Fibroblast of gingiva (primary cell): ENCODE measurements around the gene CIZ1.

Source experiments
- DNase-seq: peaks from one replicate; pipeline ENCODE4 v3.0.0-alpha.2; 2011; ENCODE audit warnings: low read depth

Gene CIZ1

GRCh38 chr9:128190013-128190412, 1.4 kb downstream of the CIZ1 start:
- no peak for DNase-seq

GRCh38 chr9:128188209-128188608, 3.2 kb downstream of the CIZ1 start:
- DNase-seq: no peak

GRCh38 chr9:128187361-128187760, 4.0 kb downstream of the CIZ1 start:
- no peak for DNase-seq

GRCh38 chr9:128185979-128186965, 5.1 kb downstream of the CIZ1 start:
- no peak for DNase-seq

- DNase-seq: no peak
These were observed 8.3 kb downstream of the CIZ1 start for GRCh38 chr9:128182893-128183588.

GRCh38 chr9:128181480-128181879, 9.9 kb downstream of the CIZ1 start:
- DNase-seq: peak; percentile 48

- DNase-seq: no peak
These were observed 10.9 kb downstream of the CIZ1 start for GRCh38 chr9:128180447-128180846.

- DNase-seq: no peak
These were observed 11.4 kb downstream of the CIZ1 start for GRCh38 chr9:128180001-128180400.

- DNase-seq: no peak
These were observed 12.5 kb downstream of the CIZ1 start for GRCh38 chr9:128178806-128179431.

GRCh38 chr9:128175726-128176125, 15.6 kb downstream of the CIZ1 start:
- no peak for DNase-seq

- peak; percentile 82 for DNase-seq
These were observed 16.2 kb downstream of the CIZ1 start for GRCh38 chr9:128175102-128175563.

- DNase-seq: no peak
These were observed 17.3 kb downstream of the CIZ1 start for GRCh38 chr9:128174062-128174461.

- no peak for DNase-seq
These were observed 21.4 kb downstream of the CIZ1 start for GRCh38 chr9:128169925-128170324.

- no peak for DNase-seq
These were observed 21.9 kb downstream of the CIZ1 start for GRCh38 chr9:128169492-128169891.

GRCh38 chr9:128168731-128169308, 22.6 kb downstream of the CIZ1 start:
- no peak for DNase-seq

- DNase-seq: no peak
These were observed 24.2 kb downstream of the CIZ1 start for GRCh38 chr9:128167209-128167608.

GRCh38 chr9:128166169-128166568, 25.2 kb downstream of the CIZ1 start:
- DNase-seq: no peak

- no peak for DNase-seq
These were observed 27.0 kb downstream of the CIZ1 start for GRCh38 chr9:128164307-128164885.

GRCh38 chr9:128163523-128164306, 27.7 kb downstream of the CIZ1 start:
- no peak for DNase-seq

- DNase-seq: no peak
These were observed 28.3 kb downstream of the CIZ1 start for GRCh38 chr9:128163027-128163515.
